ENCODE results near the gene LCP2.
"Not testable (repeated sequence)": the region's sequence is repeated elsewhere in the genome, so short reads cannot be mapped to it uniquely, and the experiment has no call there.

LCP2 gene

GRCh38 chr5:170270293-170271069 is 27.1 kb downstream of the LCP2 start:
- no peak for DNase-seq

- no peak for DNase-seq
Observed at GRCh38 chr5:170269579-170269978, 28.0 kb downstream of the LCP2 start.

- no peak for DNase-seq
Observed at GRCh38 chr5:170268884-170269283, 28.7 kb downstream of the LCP2 start.

GRCh38 chr5:170268153-170268689 is 29.4 kb downstream of the LCP2 start:
- no peak for DNase-seq

- no peak for DNase-seq
Observed at GRCh38 chr5:170267431-170268152, 30.0 kb downstream of the LCP2 start.

GRCh38 chr5:170266570-170267381 is 30.8 kb downstream of the LCP2 start:
- DNase-seq = peak; percentile 16

DNA sequence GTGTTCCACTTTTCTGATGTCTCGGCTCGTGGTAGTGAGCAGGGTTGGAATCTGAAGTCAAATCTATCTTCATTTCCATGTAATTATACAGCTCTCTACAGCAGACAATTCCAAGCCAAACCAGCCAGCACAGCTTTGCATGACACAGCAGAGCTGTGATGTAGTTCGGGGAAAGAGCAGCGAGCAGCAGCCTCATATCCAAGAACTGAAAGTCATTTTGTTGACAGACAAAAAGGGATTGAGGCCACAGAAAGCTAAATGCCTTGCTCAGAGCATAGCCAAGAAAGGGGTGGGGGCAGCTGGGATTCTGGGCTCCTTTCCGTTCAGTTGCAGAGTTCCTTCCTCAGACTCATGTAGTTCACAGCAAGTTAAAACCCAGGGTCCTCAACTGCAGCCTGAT is 32.1 kb downstream of the LCP2 start:
- DNase-seq = no peak

GRCh38 chr5:170263906-170264305 is 33.7 kb downstream of the LCP2 start:
- DNase-seq = no peak

DNA sequence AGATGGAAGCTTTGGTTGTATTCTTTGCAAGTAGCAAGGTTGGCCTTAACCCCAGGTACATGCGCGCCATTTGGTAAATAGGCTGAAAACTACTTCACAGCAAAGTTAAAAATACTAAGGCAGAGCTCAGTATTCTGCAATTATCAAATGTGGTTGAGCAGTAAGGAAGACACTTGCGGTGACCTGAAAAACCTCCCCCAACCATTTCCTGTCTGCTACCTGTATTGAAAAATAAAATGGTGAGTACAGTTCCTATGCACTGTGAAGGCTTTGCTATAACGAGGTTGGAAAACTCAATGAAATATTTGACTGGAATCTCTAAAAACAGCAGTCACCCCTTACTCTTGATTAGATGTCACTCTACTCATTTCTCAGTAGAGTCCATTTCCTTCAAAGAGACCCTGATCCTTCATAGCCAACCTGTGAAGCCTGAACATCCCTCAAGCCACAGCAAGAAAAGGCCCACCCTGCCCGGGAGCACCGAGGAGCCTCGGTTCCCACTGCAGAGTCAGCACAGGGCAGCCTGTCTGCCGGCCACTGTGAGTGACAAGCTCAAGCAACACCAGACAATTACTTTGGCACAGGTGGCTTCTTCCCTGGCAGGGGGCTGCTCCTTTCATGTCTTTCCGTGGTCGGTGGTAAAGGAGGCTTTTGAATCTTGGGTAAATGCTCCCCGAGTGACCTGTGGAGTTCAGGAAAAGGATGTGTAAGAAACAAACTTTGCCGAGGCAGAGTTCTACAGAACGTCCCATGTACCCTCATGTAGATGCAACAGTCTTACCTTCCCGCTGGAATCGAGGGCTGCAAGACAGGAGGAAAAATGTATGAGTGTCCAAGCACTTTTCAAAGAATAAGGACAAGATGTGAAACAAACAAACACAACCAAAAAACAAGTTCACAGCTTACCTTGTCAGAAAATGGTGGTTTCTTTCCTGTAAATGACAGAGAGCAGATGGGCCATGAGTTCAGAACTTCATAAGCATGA is 35.2 kb downstream of the LCP2 start:
- DNase-seq = no peak

- DNase-seq = no peak
Observed at GRCh38 chr5:170261528-170262043, 36.0 kb downstream of the LCP2 start.

- no peak for DNase-seq
Observed at GRCh38 chr5:170257370-170257769, 40.2 kb downstream of the LCP2 start.

DNA sequence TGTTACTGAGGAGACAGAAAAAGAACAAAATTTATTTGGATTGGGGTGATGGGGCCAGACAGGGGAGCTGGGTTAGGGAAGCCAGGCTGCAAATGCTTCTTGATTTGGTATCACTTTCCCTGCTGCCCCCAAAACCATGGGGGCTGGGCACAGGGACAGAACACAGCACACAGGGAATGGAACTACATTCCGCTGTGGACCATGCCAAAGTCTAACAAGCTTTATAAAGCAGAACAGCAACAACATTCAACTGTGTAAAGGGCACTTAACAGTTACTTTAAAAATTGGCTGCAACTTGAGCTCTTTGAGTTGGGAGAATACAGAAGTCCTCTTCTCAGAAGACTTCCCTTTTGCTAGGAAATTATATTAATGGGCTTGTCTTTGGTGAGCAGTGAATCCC is 41.0 kb downstream of the LCP2 start:
- no peak for DNase-seq

GRCh38 chr5:170254056-170254455 is 43.5 kb downstream of the LCP2 start:
- DNase-seq = no peak

DNA sequence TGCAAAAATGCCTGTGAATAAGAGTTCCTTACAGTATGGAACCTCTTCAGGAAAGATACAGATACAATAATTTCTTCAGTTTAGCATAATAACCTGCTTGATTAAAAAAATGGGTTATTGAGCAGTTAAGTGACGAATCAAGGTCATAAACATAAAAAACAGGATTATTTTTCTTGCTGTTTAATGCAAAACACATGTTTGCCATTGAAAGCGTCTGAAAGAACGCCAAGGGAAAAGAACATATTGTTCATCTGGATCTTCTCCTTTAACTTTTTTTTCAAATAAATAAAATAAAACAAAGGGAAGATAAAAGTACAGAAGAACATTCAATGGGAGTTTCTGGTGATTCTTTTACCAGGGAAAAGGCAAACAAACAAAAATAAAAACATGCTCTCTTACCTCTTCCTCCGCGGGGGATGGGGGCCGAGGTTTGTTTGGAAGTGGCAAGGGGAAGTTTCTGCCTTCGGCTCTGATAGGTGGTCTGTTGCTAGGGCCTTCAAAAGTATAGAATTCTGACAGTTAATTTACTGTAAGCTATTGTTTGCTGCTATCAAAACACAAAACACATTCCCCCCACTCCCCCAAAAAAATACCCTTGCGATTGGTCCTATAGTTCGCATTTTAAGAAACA is 44.7 kb downstream of the LCP2 start:
- no peak for DNase-seq

DNA sequence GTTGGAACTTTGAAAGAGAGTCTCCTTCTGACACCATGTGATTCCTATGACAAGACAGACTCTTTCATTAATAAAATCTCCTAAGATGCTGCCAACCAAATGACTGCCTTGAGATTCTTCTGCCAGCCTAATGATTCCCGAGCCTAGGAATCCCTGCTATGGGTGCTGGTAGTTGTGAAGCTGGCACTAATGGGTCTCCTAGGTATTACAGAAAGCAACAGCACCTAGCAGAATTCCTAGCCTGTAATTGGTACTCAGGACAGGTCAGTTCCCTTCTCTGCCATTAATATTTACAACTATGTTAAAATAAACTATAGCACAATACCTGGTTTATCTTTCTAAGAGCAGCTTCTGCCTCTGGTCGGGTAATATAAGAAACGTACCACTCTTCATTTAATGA is 45.5 kb downstream of the LCP2 start:
- no peak for DNase-seq

DNA sequence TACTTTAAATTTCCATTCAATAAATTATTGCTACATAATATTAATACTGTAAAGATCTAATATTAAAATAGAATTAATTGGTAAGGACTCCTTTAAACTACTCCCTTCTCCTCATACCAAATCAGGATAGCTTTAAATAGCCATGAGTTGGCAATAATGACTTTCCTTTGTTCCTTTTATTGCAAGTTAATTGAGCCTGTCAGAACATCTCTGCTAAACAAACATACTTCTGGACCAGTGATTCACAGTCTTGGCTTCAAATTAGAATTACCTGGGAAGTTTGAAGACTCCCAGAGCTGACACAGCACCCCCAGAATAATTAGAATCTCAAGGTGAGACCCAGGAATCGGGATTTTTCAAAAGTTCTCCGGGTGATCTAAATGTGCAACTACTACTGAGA is 46.1 kb downstream of the LCP2 start:
- DNase-seq = no peak

- DNase-seq = no peak
Observed at GRCh38 chr5:170250810-170251317, 46.7 kb downstream of the LCP2 start.

GRCh38 chr5:170249355-170249754 is 48.2 kb downstream of the LCP2 start:
- DNase-seq = no peak

GRCh38 chr5:170248931-170249227 is 48.7 kb downstream of the LCP2 start:
- DNase-seq = not testable (repeated sequence)

- no peak for DNase-seq
Observed at GRCh38 chr5:170248172-170248930, 49.2 kb downstream of the LCP2 start.
